ENCODE results near the gene SNX9. TPM values are rescaled to one million over a fixed set of nuclear protein-coding genes. Genes with fewer than 3 reads are reported as not detected.
"Not testable (repeated sequence)": the region's sequence is repeated elsewhere in the genome, so short reads cannot be mapped to it uniquely, and the experiment has no call there.

Gene SNX9
- polyA plus RNA-seq, 4 donors = 43.2 to 49.8 (median 47.4) TPM

- no peak for DNase-seq (ENCODE audit: low read depth in 4 of 4, low spot score in 3 of 4)
These were observed 56.8 kb downstream of the SNX9 start for GRCh38 chr6:157879873-157880254.

- DNase-seq (ENCODE audit: low read depth in 4 of 4, low spot score in 3 of 4) = no peak
These were observed 57.5 kb downstream of the SNX9 start for GRCh38 chr6:157880534-157880933.

GRCh38 chr6:157881342-157881741, 58.3 kb downstream of the SNX9 start:
- no peak for DNase-seq (ENCODE audit: low read depth in 4 of 4, low spot score in 3 of 4)

- DNase-seq (ENCODE audit: low read depth in 4 of 4, low spot score in 3 of 4) = no peak
These were observed 61.7 kb downstream of the SNX9 start for GRCh38 chr6:157884756-157885155.

GRCh38 chr6:157885211-157885788, 62.3 kb downstream of the SNX9 start:
- DNase-seq (ENCODE audit: low read depth in 4 of 4, low spot score in 3 of 4) = no peak

GRCh38 chr6:157885876-157886275, 62.8 kb downstream of the SNX9 start:
- no peak for DNase-seq (ENCODE audit: low read depth in 4 of 4, low spot score in 3 of 4)

GRCh38 chr6:157887892-157888291, 64.8 kb downstream of the SNX9 start:
- DNase-seq (ENCODE audit: low read depth in 4 of 4, low spot score in 3 of 4) = no peak

- no peak for DNase-seq (ENCODE audit: low read depth in 4 of 4, low spot score in 3 of 4)
These were observed 68.7 kb downstream of the SNX9 start for GRCh38 chr6:157891544-157892362.

GRCh38 chr6:157892363-157892877, 69.4 kb downstream of the SNX9 start:
- no peak for DNase-seq (ENCODE audit: low read depth in 4 of 4, low spot score in 3 of 4)

- DNase-seq (ENCODE audit: low read depth in 4 of 4, low spot score in 3 of 4) = no peak
These were observed 70.2 kb downstream of the SNX9 start for GRCh38 chr6:157893238-157893637.

GRCh38 chr6:157895585-157895984, 72.5 kb downstream of the SNX9 start:
- no peak for DNase-seq (ENCODE audit: low read depth in 4 of 4, low spot score in 3 of 4)

GRCh38 chr6:157896932-157897331, 73.9 kb downstream of the SNX9 start:
- no peak for DNase-seq (ENCODE audit: low read depth in 4 of 4, low spot score in 3 of 4)

GRCh38 chr6:157898169-157898568, 75.1 kb downstream of the SNX9 start:
- no peak for DNase-seq (ENCODE audit: low read depth in 4 of 4, low spot score in 3 of 4)

GRCh38 chr6:157898640-157899039, 75.6 kb downstream of the SNX9 start:
- no peak for DNase-seq (ENCODE audit: low read depth in 4 of 4, low spot score in 3 of 4)

GRCh38 chr6:157900262-157900661, 77.2 kb downstream of the SNX9 start:
- DNase-seq (ENCODE audit: low read depth in 4 of 4, low spot score in 3 of 4) = not testable (repeated sequence)

GRCh38 chr6:157900751-157901150, 77.7 kb downstream of the SNX9 start:
- DNase-seq (ENCODE audit: low read depth in 4 of 4, low spot score in 3 of 4) = not testable (repeated sequence)

GRCh38 chr6:157904999-157905398, 82.0 kb downstream of the SNX9 start:
- DNase-seq (ENCODE audit: low read depth in 4 of 4, low spot score in 3 of 4) = no peak

- DNase-seq (ENCODE audit: low read depth in 4 of 4, low spot score in 3 of 4) = no peak
These were observed 82.7 kb downstream of the SNX9 start for GRCh38 chr6:157905590-157906342.

GRCh38 chr6:157906537-157907061, 83.6 kb downstream of the SNX9 start:
- no peak for DNase-seq (ENCODE audit: low read depth in 4 of 4, low spot score in 3 of 4)

GRCh38 chr6:157907651-157908050, 84.6 kb downstream of the SNX9 start:
- DNase-seq (ENCODE audit: low read depth in 4 of 4, low spot score in 3 of 4) = no peak

All from right renal pelvis (tissue), 4 donors.